DLD1 (cell line): ENCODE measurements around the gene GPC5.
"Not testable (repeated sequence)": the region's sequence is repeated elsewhere in the genome, so short reads cannot be mapped to it uniquely, and the experiment has no call there.

Source experiments
- in situ Hi-C: cut with HindIII; loops from 2 replicates; pipeline ENCODE4 v1.10.0; 2017; ENCODE audit warnings: low sequenced_read_pairs

Gene GPC5

DNA sequence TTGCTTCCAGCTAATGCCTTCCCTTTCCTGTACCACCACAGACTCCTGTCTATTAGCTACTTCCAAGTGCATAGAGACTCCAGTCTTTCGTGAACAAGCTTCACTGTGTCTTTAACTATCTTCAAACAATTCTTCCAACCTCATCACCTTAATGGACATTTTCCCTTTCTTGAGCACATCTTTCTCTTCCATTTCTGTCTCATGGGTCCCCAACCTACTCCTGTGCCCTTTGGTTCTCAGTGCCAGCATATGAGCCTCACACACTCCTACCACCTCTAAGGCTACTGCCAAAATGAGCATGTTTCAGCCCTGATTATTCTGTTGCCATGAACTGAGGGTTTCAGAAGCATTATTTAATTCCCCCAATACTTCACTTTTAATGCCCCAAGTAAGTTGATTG lies 360.3 kb downstream of the GPC5 start:
- in situ Hi-C loops = no loop called here

DNA sequence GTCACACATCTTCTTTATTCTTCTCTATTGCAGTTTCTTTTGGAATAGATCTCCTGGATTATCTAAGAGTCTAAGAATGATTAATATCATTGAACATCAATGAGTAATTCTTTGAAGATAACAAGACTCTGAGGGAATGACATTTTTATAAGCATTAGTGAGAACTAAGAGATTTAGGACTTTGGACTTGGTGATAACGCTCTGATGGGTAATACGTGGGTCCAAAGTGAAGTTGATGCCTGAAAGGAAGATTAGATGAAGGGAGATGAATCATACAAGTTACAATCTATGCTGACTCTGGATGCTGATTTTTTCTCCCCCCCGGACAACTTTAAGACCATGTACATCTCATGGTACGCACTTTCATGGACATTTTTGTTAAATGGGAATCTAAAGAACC lies 364.5 kb downstream of the GPC5 start:
- in situ Hi-C loops = no loop called here

DNA sequence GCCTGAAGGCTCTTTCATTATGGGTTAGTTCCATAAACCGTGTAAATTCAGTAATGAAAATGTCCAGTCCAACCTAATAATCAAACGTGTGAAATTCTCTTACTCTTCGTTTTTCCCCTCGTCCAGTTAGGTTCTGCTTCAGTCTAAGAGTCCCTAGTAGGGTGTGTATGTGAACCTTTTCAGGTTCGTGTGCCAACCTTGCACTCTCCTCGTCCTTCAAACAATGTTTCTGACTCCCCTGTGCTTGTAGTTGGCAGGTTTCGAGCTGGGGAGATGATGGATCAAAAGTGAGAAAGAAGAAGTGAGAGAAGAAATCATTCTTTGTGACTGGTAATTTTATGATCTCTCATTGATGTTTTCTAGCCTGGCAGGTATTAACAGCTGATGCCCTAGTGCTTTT lies 366.1 kb downstream of the GPC5 start:
- in situ Hi-C loops = no loop called here

DNA sequence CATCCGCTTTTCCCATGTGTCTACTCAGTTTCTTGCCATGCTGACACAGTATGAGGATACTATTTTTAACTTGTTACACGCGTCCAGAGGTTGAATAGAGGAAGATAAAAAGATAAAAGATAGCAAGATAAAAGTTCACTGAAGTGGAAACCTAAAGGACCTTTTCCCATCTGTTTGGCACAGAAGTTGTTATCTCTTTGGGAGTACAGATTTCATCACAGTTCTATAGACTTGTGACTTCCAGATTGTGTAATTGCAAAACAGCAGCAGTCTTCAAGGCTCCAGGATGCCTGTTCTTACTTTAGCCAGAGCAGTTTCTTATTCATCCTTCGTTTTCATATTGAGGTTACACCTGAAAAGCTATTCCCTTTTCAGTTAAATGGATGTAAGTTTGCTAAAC lies 369.2 kb downstream of the GPC5 start:
- in situ Hi-C loops = no loop called here

DNA sequence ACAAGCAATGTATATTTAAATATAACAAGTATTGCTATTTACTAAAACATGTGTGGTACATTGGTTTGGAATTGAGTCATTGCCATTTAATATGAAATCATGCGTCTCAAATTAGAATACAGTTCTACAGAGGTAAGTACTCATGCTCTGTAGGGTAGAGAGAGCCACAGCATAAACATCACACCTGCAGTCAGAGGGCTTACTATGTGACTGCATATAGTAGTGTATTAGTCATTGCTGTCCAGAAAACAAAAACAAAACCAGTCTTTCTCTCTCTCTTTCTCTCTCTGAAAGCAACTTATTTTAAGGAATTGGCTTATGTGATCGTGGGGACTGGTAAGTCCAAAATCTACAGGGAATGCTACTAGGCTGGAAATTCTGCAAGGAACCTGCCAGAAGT lies 370.3 kb downstream of the GPC5 start:
- in situ Hi-C loops = no loop called here

DNA sequence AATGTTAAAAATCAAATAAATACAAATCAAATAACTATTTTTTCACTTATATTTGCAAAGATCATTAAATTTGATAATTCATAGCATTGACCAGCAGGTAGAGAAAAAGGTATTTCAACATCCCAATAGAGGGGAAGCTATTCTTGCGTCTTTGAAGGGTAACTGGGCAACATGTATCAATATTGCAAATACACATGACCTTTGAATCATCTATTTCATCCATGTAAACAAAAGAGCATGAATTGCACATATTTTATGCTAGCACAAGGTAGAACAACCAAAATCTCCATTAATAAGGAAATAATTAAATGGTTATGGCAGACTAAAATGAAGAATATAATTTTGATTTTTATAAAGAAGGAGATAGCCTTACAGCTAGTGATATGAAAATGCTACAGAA lies 372.8 kb downstream of the GPC5 start:
- in situ Hi-C loops = no loop called here

DNA sequence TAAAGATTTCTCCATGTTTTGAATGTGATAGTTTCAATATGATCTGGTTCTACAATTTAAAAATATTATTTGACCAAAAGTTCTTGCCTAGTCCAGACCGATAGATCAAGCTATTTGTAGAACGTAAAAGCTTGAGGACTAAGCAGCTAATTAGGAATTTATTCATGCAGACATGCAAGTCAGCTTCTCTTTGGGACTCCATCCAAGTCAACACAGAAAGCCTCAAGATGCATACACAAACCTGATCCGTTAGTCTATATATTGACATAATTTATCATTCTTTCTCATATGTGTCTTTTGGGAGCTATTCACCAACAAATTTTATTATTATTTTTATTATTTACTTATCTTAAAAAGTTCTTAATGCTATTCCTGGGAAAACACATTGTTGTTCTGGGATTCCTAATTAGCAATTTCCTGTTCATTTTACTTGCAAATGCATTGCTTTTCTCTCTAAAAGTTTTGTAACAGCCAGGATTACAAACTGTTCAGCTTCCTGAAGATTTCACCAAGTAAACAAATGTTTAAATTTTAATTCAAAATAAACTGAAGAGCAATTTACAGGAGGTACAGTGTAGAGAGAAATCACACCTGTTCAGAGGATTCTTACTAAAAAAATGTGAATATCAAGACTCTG lies 375.3 kb downstream of the GPC5 start:
- in situ Hi-C loops = no loop called here

DNA sequence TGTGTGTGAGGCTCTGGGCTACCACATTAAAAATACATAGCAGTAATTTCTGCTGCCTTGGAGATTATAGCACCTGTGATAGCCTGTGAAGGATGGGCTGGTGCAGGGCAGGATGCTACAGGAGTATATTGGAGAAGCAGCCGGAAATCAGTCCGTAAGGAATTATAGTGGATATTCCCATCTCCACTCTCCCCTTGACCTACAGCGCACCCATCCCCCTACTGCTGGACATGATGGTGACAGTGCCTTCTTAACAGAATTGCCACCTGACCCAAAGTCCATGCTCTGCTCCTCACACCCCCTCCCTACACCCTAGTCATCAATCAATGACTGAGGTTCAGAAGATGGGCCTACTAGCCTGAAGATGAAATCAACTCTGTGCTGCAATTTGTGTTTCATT lies 376.0 kb downstream of the GPC5 start:
- in situ Hi-C loops = no loop called here

DNA sequence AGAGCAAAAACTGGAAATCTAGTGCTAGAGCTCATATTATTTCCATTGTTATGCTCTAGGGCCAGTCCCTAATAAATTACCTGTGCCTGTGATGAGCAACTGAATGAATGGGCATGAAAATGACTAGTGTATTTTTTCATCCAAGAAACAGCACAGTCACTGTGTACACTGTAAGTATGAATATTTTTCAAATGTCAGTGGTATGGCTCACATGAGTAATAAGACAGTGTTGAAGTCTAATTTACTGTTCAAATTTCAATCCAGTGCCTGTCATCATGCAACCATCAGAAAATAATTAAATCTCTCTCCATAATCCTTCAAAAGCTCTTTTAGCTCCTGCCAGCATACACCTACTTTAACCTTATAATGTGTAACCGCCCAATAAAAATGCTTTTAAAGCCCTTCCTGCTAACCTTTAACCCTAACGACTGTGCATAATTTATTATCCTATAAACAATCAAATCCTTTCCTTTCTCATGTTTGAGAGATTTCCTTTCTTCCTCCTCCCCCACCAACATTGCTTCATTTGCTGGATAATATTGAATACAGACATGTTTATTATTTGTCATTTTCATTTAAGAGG lies 378.3 kb downstream of the GPC5 start:
- in situ Hi-C loops = no loop called here

DNA sequence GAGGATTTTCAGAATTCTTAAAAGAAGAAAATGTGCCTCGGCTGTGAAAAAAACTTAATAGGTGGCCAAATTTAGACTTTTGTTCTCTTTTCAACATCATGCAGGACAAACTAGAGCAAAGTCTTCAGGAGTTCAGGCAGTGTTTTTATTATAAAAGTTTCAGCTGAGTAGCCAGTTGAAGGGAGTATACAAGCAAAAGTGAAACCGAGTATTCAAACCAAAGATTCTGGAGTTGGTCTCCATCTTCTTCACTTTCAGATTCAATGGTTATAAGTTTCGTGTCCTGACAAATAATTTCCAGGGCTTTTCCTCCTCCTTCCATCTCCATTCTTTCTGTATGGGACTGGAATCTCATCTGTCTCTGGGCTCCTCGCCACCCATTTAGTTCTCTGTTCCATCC lies 379.7 kb downstream of the GPC5 start:
- in situ Hi-C loops = no loop called here

DNA sequence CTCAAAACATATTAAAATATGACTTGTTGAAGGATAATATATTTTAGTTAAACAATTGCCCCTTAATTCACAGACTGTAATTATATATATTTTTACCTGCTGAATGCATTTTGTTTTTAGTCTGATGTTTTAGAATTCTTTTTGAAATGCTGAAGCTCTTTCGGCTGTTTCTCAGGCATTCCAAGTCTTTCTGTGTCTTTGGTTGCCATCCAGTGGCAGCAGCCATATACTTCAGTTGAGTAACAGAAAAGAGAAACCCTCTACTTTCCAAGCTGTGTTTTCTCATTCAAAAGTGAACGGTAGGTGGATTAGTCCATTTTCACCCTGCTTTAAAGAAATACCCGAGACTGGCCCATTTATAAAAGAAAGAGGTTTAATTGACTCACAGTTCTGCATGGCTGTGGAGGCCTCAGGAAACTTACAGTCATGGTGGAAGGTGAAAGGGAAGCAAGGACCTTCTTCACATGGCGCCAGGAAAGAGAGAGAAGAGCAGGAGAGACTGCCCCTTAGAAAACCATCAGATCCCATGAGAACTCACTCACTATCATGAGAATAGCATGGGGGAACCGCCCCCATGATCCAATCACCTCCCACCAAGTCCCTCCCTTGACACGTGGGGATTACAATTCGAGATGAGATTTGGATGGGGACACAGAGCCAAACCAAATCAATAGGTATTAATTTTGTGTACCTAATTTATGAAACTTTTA lies 383.7 kb downstream of the GPC5 start:
- in situ Hi-C loops = not testable (repeated sequence)

DNA sequence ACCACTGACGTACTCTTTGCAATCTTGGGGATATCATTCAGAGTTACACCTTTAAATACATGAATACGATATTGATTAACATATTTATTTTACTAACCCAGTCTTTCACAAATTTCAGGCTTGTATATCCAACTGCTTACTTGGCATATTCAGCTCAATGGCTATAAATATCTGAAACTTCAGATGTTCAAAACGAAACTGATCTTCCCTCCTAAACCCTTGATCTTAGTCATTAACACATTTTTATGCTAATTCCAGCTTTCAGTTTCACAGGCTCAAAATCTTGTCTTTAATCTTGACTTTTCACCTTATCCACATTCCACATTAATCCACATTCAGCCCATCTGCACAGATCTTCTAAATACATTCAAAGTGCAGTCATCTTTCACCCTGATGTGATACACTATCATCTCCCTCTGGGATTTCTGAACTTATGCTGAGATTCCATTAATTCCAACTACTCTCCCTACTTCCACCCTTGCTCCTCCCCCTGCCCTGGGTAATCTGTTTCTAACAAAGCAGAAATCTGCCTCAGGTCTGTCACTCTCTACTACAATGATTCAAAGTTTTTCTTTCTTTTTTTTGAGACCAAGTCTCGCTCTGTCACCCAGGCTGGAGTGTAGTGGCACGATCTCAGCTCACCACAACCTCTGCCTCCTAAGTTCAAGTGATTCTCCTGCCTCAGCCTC lies 387.2 kb downstream of the GPC5 start:
- in situ Hi-C loops = no loop called here

DNA sequence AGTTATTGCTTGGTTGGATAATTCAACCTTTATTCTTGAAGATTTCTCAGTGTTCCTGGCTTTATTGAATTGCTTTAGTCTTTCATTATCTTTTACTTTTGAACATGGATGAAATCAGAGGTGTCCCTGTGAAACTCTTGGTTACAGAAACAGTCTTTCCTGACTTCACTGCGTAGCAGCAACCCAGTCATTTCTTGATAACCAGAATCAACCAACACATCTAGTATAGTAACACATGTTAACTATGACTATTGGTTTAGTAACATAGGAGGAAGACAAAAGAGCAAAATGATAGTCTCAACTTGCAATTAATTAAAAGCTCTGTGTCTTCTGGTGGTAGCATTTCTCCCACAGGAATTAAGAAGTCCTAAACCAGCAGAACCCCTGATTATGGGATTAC lies 393.6 kb downstream of the GPC5 start:
- in situ Hi-C loops = no loop called here

DNA sequence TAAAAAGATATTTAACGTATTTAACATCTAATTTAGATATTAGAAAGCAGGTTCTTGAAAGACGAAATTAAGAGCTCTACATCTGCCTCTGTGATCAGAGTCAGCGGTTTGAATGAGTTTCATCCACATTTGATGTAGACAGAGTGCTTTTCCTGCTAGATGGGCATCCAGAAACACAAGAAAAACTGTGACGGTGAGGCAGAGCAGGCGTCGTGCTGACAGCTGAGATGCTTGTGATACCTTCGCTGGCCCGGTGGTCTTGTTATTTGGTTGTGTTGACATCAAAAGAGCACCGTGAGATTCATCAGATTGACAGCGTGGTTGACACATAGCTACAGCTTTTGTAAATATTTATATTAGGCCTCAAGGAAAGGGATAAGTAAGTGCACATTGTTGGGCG lies 399.1 kb downstream of the GPC5 start:
- in situ Hi-C loops = no loop called here

DNA sequence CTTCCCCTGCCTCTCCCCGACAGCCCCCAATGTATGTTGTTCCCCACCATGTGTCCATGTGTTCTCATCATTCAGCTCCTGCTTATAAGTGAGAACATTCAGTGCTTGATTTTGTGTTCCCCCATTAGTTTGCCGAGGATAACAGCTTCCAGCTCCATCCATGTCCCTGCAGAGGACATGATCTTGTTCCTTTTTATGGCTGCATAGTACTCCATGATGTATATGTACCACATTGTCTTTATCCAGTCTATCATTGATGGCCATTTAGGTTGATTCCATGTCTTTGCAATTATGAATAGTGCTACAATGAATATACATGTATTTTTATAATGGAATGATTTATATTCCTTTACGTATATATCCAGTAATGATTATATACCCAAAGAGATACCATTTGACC lies 399.9 kb downstream of the GPC5 start:
- in situ Hi-C loops = not testable (repeated sequence)

DNA sequence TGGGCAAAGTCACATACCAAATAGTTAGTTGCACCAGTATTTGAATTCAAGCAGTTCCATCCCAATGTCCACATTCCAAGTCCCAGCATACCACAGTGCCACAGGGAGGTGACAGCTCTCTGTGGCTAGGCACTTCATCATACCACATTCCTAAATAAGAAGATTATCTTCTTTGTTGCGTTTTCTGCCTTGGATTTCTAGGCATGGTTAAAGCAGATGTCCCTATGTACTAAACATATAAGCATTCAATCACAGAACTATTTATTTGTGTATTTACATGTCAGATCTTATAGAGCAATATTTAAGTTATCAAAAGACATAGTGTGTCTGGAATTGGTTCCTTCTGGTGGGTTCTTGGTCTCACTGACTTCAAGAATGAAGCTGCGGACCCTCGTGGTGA lies 403.4 kb downstream of the GPC5 start:
- in situ Hi-C loops = not testable (repeated sequence)

DNA sequence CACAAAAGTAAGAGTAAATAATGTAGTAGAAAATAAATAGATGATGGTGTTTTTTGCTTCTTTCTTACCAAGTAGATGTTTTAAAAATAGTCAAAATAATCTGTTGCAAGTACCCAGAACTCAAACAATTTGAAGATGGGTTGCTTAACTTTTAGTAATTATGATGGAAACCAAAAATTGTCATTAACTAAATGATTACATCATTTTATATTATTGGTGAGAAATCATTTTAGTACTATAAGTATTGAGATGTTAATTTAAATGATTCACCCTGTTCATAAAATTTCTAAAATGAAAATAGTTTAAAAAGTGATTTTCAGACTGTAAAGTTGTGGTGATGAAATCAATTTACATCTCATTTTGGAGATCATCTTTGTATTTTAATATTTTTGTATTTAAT lies 404.5 kb downstream of the GPC5 start:
- in situ Hi-C loops = no loop called here

DNA sequence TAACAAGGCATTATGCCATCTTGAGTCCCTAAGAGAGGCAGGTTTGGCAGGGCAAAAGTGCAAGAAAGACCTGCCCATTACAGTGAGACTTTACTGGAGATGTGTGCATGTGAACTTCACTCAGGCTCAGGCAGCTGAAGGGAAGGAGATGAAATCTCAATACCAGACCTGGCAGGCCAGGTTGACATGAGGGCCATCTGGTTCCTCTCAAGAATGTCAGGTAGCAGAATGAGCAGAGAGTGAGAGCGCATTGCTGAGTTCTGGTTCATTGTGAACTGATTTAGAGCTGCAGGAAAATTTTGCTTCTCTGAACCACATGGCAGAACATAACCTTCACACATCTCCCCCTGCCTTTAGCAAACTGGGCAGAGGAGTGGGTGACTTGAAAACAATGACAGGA lies 406.3 kb downstream of the GPC5 start:
- in situ Hi-C loops = no loop called here

DNA sequence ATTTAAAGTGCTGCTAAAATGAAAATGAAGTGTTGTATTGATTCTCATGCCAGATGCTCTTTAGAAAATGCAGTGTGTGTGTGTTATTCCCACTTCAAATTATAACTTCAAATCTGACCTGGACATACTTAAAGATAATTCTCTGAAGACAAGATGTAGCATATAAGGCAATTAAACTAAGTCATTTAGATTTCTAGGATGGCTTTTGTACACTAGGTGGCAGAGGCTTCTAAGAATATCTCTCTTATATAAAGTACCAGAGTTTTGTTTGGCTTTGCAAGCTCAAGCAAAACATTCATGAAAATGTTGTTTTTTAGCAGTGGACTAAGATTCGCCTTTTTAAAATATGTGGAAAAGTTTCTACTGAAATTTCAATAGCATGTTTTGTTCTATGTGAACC lies 407.2 kb downstream of the GPC5 start:
- in situ Hi-C loops = no loop called here

DNA sequence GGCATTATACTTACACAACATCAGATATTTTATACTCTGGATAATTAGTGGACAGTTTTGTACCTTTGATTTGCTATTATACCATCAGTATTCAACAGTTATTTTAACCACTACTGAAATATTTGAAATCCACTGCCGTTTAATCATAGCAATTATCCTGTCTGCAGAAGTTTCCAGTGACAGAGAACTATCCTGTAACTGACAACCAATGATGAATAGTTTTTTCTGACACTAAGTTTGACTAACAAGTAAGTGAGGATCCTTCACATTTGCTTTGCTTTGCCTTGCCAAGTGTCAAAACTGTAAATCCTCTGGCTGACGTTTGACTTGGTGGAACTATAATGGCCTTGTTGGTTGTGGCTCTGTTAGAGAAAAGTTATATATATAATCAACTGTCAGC lies 410.7 kb downstream of the GPC5 start:
- in situ Hi-C loops = no loop called here

DNA sequence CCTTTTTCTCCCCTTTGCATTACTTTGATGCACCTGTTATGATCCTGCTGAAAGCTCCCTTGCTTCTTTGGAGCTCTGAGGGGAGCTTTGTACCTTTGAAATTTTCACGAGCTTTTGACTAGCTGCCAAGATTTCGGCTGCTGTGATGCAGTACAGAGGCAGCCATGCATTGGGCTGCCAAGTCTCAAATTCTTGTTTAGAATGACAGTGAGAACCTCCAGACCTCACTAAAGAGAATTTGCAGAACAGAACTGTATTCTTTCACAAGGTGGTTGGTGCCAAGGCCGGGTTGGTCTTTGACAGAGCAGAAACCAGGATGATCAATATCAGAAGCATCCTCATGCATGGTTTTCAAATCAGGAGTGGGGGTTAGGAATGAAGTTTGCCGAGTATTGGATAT lies 414.8 kb downstream of the GPC5 start:
- in situ Hi-C loops = no loop called here

DNA sequence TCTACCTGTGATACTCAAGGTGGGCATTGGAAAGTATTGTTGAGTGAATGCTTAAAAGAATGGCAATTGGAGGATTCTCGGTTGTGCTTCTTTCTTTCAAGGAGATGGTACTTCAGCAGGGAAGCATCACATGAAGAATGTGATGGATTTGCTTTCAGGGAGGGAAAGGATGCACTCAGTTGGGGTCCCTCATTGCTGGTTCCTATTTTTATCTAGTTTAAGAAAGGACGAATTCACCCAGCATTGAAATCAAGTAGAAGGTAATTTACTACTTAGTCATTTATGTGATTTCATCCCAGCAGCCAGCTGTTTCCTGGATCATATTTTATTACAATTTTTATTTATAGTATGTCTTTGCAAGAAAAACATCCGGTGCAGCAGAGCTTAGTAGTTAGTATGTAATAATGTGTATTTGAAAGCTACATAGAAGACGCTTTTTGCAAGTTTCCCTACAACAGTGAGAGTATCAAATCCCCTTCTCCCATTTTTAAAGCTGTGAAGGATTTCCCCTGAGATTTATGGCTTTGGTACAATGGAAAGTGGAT lies 417.9 kb downstream of the GPC5 start:
- in situ Hi-C loops = no loop called here
